ENCODE data around the gene PLEKHO2. TPM values are rescaled to one million over a fixed set of nuclear protein-coding genes. Genes with fewer than 3 reads are reported as not detected.

The PLEKHO2 gene
- total and polyA plus RNA-seq, 2 experiments from 2014 or later, result 9.0 to 29.4 TPM

DNA sequence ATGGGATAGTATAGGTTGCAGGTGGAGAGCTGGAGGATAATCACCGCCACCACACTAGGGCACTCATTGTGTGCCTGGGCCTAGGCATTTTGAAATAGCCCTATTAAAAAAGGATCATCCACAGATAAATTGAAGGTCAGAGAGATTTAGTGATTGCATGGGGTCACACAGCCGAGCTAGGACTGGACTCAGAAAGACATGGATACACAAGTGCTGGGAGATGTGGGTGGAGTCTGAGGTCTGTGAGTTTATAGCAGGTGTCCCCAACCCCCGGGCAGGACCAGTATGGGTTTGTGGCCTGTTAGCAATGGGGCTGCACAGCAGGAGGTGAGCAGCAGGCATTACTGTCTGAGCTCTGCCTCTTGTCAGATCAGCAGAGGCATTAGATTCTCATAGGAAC lies 64.7 kb downstream of the PLEKHO2 start (continued):
- TF ChIP-seq ZNF331 (CRISPR knock-in tag; IDR thresholded peaks at IDR 0.05; ENCODE audit: low read depth), result no peak
- TF ChIP-seq POLR2AphosphoS5 (IDR thresholded peaks at IDR 0.05; ENCODE audit: low read depth), result no peak
- TF ChIP-seq CREB1 (CRISPR knock-in tag; IDR thresholded peaks at IDR 0.05; ENCODE audit: low read depth), result no peak
- no peak for TF ChIP-seq JUNB (IDR thresholded peaks at IDR 0.05; ENCODE audit: unreplicated experiment)
- no peak for TF ChIP-seq NANOG (IDR thresholded peaks at IDR 0.05; ENCODE audit: borderline replicate concordance)
- TF ChIP-seq EZH2phosphoT487 (IDR thresholded peaks at IDR 0.05; ENCODE audit: unreplicated experiment), result no peak

DNA sequence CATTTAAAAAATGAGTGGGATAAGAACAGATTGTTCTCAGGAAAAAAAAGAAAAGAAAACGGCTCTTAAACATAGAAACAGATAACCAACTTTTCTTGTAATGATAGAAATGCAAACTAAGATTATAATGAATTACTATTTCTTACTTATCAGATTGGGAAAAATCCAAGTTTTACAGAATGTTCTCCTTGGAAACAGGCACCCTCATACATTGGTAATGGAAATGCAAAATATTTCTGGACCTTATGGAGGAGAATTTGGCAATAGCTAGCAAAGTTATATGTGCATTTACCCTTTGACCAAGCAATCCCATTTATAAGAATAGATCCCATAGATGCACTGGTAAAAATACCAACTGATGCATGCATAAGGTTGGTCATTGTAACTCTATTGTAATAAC lies 66.3 kb downstream of the PLEKHO2 start:
- peaks cover 8% of the 10 kb centered on the region for H3K36me3 Mint-ChIP-seq (ENCODE audit: low read depth)
- no peak overlapping the region for H3K27ac ChIP-seq (ENCODE audit: low read depth)
- DNase-seq (ENCODE audit: low spot score) (no peak), ATAC-seq (no peak)
- no peaks in the 10 kb centered on the region for H4K20me1 ChIP-seq (replicated peaks; ENCODE audit: insufficient read depth)
- no peaks in the 10 kb centered on the region for H3K9me2 ChIP-seq (ENCODE audit: insufficient read depth)
- H3K27me3 Mint-ChIP-seq (ENCODE audit: insufficient read depth, low read depth, poor library complexity), result peaks cover 24% of the 10 kb centered on the region
- TF ChIP-seq ZNF114 (CRISPR knock-in tag; IDR thresholded peaks at IDR 0.05), result no peak
- TF ChIP-seq, protein P1, sequence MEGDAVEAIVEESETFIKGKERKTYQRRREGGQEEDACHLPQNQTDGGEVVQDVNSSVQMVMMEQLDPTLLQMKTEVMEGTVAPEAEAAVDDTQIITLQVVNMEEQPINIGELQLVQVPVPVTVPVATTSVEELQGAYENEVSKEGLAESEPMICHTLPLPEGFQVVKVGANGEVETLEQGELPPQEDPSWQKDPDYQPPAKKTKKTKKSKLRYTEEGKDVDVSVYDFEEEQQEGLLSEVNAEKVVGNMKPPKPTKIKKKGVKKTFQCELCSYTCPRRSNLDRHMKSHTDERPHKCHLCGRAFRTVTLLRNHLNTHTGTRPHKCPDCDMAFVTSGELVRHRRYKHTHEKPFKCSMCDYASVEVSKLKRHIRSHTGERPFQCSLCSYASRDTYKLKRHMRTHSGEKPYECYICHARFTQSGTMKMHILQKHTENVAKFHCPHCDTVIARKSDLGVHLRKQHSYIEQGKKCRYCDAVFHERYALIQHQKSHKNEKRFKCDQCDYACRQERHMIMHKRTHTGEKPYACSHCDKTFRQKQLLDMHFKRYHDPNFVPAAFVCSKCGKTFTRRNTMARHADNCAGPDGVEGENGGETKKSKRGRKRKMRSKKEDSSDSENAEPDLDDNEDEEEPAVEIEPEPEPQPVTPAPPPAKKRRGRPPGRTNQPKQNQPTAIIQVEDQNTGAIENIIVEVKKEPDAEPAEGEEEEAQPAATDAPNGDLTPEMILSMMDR (conservative IDR thresholded peaks at IDR 0.05; ENCODE audit: low read depth in 2 of 2), result no peak
- no peak for TF ChIP-seq STAT1 (IDR thresholded peaks at IDR 0.05; ENCODE audit: unreplicated experiment)
- no peak for TF ChIP-seq JUNB (IDR thresholded peaks at IDR 0.05; ENCODE audit: unreplicated experiment)
- TF ChIP-seq EZH2phosphoT487 (IDR thresholded peaks at IDR 0.05; ENCODE audit: unreplicated experiment), result no peak
- no peak for TF ChIP-seq NANOG (IDR thresholded peaks at IDR 0.05; ENCODE audit: borderline replicate concordance)
- no peak for TF ChIP-seq ZNF331 (CRISPR knock-in tag; IDR thresholded peaks at IDR 0.05; ENCODE audit: low read depth)
- no peak for TF ChIP-seq CREB1 (CRISPR knock-in tag; IDR thresholded peaks at IDR 0.05; ENCODE audit: low read depth)
- TF ChIP-seq EZH2 (IDR thresholded peaks at IDR 0.05; ENCODE audit: low read depth, unreplicated experiment), result no peak
- TF ChIP-seq, protein P2, sequence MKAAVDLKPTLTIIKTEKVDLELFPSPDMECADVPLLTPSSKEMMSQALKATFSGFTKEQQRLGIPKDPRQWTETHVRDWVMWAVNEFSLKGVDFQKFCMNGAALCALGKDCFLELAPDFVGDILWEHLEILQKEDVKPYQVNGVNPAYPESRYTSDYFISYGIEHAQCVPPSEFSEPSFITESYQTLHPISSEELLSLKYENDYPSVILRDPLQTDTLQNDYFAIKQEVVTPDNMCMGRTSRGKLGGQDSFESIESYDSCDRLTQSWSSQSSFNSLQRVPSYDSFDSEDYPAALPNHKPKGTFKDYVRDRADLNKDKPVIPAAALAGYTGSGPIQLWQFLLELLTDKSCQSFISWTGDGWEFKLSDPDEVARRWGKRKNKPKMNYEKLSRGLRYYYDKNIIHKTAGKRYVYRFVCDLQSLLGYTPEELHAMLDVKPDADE (IDR thresholded peaks at IDR 0.05), result no peak
- no peak for TF ChIP-seq REST (IDR thresholded peaks at IDR 0.05; ENCODE audit: unreplicated experiment)
- TF ChIP-seq, protein P3, sequence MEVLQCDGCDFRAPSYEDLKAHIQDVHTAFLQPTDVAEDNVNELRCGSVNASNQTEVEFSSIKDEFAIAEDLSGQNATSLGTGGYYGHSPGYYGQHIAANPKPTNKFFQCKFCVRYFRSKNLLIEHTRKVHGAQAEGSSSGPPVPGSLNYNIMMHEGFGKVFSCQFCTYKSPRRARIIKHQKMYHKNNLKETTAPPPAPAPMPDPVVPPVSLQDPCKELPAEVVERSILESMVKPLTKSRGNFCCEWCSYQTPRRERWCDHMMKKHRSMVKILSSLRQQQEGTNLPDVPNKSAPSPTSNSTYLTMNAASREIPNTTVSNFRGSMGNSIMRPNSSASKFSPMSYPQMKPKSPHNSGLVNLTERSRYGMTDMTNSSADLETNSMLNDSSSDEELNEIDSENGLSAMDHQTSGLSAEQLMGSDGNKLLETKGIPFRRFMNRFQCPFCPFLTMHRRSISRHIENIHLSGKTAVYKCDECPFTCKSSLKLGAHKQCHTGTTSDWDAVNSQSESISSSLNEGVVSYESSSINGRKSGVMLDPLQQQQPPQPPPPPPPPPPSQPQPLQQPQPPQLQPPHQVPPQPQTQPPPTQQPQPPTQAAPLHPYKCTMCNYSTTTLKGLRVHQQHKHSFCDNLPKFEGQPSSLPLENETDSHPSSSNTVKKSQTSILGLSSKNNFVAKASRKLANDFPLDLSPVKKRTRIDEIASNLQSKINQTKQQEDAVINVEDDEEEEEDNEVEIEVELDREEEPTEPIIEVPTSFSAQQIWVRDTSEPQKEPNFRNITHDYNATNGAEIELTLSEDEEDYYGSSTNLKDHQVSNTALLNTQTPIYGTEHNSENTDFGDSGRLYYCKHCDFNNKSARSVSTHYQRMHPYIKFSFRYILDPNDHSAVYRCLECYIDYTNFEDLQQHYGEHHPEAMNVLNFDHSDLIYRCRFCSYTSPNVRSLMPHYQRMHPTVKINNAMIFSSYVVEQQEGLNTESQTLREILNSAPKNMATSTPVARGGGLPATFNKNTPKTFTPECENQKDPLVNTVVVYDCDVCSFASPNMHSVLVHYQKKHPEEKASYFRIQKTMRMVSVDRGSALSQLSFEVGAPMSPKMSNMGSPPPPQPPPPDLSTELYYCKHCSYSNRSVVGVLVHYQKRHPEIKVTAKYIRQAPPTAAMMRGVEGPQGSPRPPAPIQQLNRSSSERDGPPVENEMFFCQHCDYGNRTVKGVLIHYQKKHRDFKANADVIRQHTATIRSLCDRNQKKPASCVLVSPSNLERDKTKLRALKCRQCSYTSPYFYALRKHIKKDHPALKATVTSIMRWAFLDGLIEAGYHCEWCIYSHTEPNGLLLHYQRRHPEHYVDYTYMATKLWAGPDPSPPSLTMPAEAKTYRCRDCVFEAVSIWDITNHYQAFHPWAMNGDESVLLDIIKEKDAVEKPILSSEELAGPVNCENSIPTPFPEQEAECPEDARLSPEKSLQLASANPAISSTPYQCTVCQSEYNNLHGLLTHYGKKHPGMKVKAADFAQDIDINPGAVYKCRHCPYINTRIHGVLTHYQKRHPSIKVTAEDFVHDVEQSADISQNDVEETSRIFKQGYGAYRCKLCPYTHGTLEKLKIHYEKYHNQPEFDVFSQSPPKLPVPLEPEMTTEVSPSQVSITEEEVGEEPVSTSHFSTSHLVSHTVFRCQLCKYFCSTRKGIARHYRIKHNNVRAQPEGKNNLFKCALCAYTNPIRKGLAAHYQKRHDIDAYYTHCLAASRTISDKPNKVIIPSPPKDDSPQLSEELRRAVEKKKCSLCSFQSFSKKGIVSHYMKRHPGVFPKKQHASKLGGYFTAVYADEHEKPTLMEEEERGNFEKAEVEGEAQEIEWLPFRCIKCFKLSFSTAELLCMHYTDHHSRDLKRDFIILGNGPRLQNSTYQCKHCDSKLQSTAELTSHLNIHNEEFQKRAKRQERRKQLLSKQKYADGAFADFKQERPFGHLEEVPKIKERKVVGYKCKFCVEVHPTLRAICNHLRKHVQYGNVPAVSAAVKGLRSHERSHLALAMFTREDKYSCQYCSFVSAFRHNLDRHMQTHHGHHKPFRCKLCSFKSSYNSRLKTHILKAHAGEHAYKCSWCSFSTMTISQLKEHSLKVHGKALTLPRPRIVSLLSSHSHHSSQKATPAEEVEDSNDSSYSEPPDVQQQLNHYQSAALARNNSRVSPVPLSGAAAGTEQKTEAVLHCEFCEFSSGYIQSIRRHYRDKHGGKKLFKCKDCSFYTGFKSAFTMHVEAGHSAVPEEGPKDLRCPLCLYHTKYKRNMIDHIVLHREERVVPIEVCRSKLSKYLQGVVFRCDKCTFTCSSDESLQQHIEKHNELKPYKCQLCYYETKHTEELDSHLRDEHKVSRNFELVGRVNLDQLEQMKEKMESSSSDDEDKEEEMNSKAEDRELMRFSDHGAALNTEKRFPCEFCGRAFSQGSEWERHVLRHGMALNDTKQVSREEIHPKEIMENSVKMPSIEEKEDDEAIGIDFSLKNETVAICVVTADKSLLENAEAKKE (CRISPR knock-in tag; IDR thresholded peaks at IDR 0.05), result no peak
- no peak for TF ChIP-seq POLR2AphosphoS5 (IDR thresholded peaks at IDR 0.05; ENCODE audit: low read depth)
- H3K4me3 ChIP-seq, result no peak overlapping the region
- H3K36me3 ChIP-seq (ENCODE audit: insufficient read depth), result peaks cover 6% of the 10 kb centered on the region; the same call in 1 of the 2 replicates
- no peak overlapping the region for H2AFZ ChIP-seq
- peaks cover 31% of the 10 kb centered on the region for H3K27me3 ChIP-seq (ENCODE audit: insufficient read depth)
- no peaks in the 10 kb centered on the region for H3K79me2 ChIP-seq (replicated peaks; ENCODE audit: insufficient read depth)
- peaks cover 24% of the 10 kb centered on the region; the same call in 1 of the 2 replicates for H3K4me1 ChIP-seq (ENCODE audit: insufficient read depth)
- no peak overlapping the region for H3K4me2 ChIP-seq
- peaks cover 23% of the 10 kb centered on the region for H3K4me1 Mint-ChIP-seq
- H3K9me3 Mint-ChIP-seq, result peaks cover 21% of the 10 kb centered on the region
- no peak overlapping the region for H3K4me3 Mint-ChIP-seq
- H3F3A ChIP-seq (replicated peaks; ENCODE audit: low read depth), result peaks cover 7% of the 10 kb centered on the region
- H3K27ac Mint-ChIP-seq, result no peak overlapping the region
